HG02623 (cell line): ENCODE data around the gene VPS35.
A peak's percentile ranks its signal among the peaks of the same experiment; 100 is the strongest.
"Not testable (repeated sequence)": the region's sequence is repeated elsewhere in the genome, so short reads cannot be mapped to it uniquely, and the experiment has no call there.

Experiments used
- ATAC-seq: cut with Tn5 transposase; IDR thresholded peaks from one replicate; pipeline ENCODE4 v1.9.1; 2021; ENCODE audit warnings: moderate library complexity; ENCODE audit not compliant: unreplicated experiment

VPS35 gene

GRCh38 chr16:46713634-46714033, 24.7 kb upstream of the VPS35 start:
- ATAC-seq, result no peak

DNA sequence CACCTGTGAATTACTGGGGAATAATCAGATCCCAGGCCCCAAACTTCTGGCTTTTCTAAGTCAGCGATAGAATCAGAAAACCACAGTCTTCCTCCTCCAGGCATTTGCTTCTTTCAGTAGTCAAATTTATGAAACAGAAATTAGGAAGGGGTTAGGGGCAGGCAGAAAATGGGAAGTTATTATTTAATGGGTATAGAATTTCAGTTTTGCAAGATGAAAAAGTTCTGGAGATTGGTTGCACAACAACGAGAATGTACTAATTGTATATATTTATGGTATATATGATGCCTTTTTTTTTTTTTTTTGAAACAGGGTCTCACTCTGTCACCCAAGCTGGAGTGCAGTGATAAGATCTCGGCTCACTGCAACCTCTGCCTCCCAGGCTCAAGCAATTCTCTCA, 23.9 kb upstream of the VPS35 start:
- no peak for ATAC-seq

DNA sequence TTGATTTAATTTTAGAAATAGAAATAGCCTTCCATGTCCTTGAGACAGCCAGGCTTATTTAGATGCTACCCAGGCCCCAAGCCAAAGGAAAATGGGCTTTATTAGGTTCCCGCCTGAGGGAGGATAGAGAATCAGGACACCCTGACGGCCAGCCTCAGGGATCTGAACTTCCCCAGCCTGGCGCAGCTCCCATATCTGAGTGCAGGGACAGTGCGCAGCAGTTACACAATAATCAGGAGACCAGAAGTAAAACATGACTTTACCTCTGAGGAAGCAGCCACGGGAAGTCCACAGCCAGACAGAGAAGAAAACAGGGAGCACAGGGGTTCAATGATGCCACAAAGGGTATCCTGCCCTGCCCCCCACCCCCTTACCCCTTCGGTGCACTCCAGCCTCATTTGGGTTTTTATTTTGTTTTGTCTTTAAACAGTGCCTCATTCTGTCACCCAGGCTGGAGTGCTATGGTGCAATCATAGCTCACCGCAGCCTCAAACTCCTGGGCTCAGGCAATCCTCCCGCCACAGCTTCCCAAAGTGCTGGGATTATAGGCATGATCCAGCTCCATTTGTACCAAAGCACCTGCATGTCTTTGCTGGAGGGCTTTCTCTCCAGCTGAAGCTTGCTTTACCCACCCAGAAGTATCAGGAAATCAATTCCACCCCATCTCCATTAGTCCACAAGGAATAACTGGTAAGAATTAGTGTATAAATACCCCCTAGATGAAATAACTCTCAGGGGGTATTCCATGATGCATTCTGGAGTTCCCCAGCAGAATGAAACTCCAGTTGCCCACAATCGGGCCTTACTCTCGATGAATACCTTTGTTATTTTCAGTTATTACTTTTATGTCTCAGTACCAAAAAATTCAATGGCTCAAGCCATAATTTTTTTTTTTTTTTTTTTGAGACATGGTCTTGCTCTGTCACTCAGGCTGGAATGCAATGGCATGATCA, 22.4 kb upstream of the VPS35 start:
- ATAC-seq, result no peak

GRCh38 chr16:46709469-46710005, 20.6 kb upstream of the VPS35 start:
- ATAC-seq, result no peak

DNA sequence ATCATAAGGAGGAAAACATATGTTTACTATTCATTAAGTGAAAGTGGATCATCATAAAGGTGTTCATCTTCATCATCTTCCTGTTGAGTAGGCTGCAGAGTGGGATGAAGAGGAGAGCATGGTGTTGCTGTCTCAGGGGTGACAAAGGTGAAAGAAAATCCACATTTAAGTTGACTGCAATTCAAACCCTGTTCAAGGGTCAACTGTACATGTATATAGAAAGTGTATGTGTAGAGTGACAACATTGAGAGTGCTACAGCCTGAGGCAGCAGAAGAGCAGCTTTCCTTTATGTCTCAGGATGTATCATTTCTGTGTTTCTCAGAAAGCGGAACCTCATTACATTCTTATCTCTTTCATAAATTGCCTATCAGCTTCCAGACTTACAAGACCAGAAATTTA, 17.7 kb upstream of the VPS35 start:
- no peak for ATAC-seq

- no peak for ATAC-seq
These were observed 13.1 kb upstream of the VPS35 start for GRCh38 chr16:46702030-46702429.

DNA sequence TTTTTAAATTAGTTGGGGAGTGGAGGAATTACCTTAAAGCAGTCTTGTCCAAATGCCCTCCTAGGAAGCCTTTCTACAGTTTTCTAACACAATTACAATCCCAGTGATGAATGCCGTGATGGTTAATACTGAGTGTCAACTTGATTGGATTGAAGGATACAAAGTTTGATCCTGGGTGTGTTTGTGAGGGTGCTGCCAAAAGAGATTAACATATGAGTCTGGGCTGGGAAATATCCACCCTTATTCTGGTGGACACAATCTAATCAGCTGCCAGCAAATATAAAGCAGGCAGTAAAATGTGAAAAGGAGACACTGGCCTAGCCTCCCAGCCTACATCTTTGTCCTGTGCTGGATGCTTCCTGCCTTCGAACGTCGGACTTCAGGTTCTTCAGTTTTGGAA, 12.6 kb upstream of the VPS35 start:
- ATAC-seq, result no peak

GRCh38 chr16:46700048-46700447, 11.1 kb upstream of the VPS35 start:
- no peak for ATAC-seq

- ATAC-seq, result no peak
These were observed 8.0 kb upstream of the VPS35 start for GRCh38 chr16:46696957-46697356.

- no peak for ATAC-seq
These were observed 7.0 kb upstream of the VPS35 start for GRCh38 chr16:46695937-46696336.

DNA sequence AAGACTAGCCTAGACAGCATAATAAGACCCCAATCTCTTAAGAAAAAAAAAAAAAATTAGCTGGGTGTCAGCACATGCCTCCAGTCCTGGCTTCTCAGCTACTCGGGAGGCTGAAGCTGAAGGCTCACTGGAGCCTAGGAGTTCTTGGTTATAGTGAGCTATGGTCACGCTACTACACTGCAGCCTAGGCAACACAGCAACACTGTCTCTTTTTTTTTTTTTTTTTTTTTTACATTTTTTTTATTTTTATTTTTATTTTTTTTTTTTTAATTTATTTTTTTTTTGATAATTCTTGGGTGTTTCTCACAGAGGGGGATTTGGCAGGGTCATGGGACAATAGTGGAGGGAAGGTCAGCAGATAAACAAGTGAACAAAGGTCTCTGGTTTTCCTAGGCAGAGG, 4.6 kb upstream of the VPS35 start:
- no peak for ATAC-seq

DNA sequence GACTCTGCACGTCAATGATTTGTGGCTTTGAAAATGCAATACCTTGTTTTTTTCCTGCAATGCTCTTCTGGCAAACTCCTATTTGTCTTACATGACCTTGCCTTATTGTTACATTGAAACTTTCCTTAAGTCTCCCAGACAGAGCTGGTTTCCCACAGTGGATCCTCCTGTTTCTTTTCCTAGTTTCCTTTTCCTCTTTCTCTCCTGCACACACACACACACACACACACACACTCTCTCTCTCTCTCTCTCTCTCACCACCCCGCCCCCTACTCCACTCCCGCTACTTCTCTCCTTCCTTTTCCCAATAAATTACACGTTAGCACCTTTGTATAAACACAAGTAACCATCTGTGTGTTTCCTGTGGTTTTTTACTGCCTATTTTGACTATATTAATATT, 2.7 kb upstream of the VPS35 start:
- no peak for ATAC-seq

DNA sequence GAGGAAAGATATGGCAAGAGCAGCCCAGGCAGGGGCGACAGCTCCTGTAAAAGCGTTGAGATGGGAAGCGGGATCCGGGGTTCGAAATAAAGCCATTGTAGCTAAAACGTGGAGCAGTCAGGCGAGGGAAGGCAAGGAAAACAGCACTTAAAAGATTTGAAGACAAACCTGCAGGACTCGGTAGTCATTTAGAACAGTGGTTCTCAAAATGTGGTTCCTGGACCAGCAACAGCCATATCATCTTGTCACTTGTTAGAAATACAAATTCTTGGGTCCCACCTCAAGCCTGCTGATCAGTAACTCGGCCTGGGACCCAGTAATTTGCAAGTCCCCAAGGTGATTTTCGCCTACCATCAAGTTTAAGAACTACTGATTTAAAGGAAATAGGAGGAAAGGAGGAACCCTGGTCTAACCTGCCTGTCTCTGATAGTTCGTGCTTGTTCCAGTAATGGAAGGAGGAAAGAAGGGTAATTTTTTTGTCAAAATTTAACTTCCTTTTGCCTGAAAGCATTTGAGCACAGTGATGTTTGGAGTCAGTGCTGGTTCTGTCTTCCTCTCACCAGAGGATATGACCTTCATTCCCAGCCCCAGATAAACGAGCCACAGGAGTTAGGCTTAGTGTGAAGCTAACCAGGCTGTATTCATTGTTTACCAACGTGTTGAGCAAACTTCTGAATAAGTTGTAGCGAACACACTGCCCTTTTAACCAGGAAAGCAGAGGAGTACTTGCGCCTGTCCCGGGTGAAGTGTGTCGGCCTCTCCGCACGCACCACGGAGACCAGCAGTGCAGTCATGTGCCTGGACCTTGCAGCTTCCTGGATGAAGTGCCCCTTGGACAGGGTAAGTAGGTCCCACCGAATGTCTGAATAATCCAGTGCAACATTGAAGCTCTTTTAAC, 1.6 kb upstream of the VPS35 start:
- no peak for ATAC-seq

DNA sequence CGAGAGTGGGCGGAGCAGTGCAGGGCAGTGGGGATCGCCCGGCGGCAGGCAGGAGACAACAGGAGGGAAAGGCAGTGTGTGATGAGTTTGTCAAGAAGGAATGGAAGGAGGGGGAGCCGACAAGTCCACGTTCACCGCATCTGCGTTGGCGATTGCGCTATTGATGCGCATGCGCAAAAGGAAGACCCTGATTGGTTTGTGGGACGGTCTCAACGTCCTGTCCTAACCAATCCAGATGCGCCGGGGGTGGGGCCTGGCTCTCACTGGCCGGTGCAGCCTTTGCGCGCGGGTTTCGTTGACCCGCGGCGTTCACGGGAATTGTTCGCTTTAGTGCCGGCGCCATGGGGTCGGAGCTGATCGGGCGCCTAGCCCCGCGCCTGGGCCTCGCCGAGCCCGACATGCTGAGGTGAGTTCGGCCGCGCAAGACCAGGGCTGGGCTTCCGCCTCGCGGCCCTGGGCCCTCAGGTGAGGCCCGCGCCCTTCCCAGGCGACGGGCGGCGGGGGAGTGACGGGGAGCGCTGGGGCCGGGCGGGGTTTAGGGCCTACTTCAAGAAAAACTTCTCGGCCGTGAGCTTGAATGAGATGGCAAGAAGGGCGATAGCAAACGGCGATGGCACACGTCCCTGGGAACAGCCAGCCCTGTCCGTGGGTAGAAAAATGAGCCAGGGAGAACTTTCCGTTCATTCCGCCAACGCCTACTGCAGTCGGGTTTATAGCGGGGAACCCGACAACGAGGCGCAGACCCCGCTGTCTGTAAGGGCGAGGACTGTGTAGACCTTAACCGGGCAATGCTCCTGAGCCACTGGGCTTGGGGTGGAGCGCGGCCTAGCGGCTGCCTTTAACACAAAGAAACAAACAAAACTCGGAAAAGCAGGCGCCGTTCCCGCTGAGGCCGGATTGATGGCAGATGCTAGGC, 645 bp upstream of the VPS35 start, which contains the start of gene ORC6:
Gene ORC6, plus strand, starts transcription at position 295 of the 916 bp plus-strand sequence. Its CDS starts 47 bp downstream, at position 342.
- peak; percentile 67 for ATAC-seq

DNA sequence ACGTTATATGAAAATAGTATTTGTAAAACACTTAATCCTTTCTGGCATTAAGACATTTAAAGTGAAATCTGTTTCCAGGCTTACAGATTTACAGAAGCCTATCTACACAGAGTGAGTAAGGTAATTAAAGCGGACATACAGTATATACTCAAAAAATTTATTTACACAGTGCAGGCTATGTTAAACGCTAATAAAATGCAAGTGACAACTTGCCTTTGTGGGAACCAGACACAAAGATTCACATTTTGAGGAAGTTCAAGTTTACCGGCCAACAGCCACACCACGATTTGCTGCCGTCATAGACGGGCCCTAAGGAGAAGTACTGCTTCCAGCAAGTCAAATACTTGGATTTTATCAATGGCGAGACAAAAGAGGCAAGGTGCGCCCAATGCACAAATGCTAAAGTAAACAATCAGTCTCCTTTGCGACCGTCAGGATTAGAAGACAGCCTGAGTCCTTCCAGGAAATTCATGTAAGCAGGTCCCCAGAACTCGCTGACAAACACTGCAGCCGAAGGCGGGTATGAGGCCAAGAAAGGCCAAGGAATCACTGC, 801 bp downstream of the VPS35 start:
- ATAC-seq, result no peak

DNA sequence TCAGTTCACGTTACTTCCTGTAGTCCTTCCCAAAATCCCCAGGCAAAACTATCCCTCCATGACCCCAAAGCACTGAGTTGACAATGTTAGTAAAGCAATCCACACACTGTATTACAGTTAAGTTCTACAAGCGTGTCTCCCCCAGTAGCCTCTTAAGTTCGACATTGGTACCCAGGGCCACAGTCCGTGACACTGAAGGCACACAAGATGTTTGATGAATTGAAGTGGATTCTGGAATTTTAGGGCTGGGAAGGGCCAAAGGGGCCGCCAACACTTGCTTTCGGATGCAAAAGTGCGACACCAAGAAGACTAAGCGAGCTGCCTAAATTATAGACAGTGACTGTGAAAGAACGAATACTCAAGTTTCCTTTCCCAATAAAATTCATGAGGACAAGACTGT, 1.5 kb downstream of the VPS35 start:
- ATAC-seq, result no peak

- no peak for ATAC-seq
These were observed 2.0 kb downstream of the VPS35 start for GRCh38 chr16:46686815-46687473.

- ATAC-seq, result not testable (repeated sequence)
These were observed 7.1 kb downstream of the VPS35 start for GRCh38 chr16:46681867-46682266.

GRCh38 chr16:46677943-46678342, 11.0 kb downstream of the VPS35 start:
- ATAC-seq, result not testable (repeated sequence)
